HG03025 (cell line): ENCODE results near the gene NEK6.

ENCODE experiments used
- ATAC-seq: cut with Tn5 transposase; IDR thresholded peaks from one replicate; pipeline ENCODE4 v1.9.1; 2021; ENCODE audit warnings: mild to moderate bottlenecking, moderate library complexity; ENCODE audit not compliant: unreplicated experiment, low FRiP score

NEK6 gene

GRCh38 chr9:124292696-124293593 lies 35.2 kb downstream of the NEK6 start:
- ATAC-seq = no peak

- ATAC-seq = no peak
Observed at GRCh38 chr9:124293718-124294506, 36.2 kb downstream of the NEK6 start.

- ATAC-seq = no peak
Observed at GRCh38 chr9:124295159-124295794, 37.5 kb downstream of the NEK6 start.

- no peak for ATAC-seq
Observed at GRCh38 chr9:124296094-124296493, 38.3 kb downstream of the NEK6 start.

GRCh38 chr9:124296796-124297550 lies 39.2 kb downstream of the NEK6 start:
- no peak for ATAC-seq

GRCh38 chr9:124297551-124297901 lies 39.8 kb downstream of the NEK6 start:
- ATAC-seq = no peak

- no peak for ATAC-seq
Observed at GRCh38 chr9:124297915-124298645, 40.3 kb downstream of the NEK6 start.

GRCh38 chr9:124298646-124299235 lies 41.0 kb downstream of the NEK6 start:
- ATAC-seq = no peak

GRCh38 chr9:124299515-124300090 lies 41.9 kb downstream of the NEK6 start:
- ATAC-seq = no peak

GRCh38 chr9:124300312-124300711 lies 42.6 kb downstream of the NEK6 start:
- ATAC-seq = no peak

- no peak for ATAC-seq
Observed at GRCh38 chr9:124302921-124303320, 45.2 kb downstream of the NEK6 start.

- ATAC-seq = no peak
Observed at GRCh38 chr9:124303762-124304161, 46.0 kb downstream of the NEK6 start.

- no peak for ATAC-seq
Observed at GRCh38 chr9:124304285-124304684, 46.5 kb downstream of the NEK6 start.

- no peak for ATAC-seq
Observed at GRCh38 chr9:124306098-124306735, 48.5 kb downstream of the NEK6 start.

GRCh38 chr9:124307379-124308030 lies 49.8 kb downstream of the NEK6 start:
- ATAC-seq = no peak

- ATAC-seq = no peak
Observed at GRCh38 chr9:124308606-124309491, 51.1 kb downstream of the NEK6 start.

- ATAC-seq = no peak
Observed at GRCh38 chr9:124309667-124310084, 51.9 kb downstream of the NEK6 start.
